ENCODE results near the gene FAM177A1.

FAM177A1 gene

GRCh38 chr14:35004839-35005238 is 41.2 kb upstream of the FAM177A1 start:
- Histone ChIP-seq H3K79me2 (ENCODE audit: control insufficient read depth, insufficient read depth, low read length, poor library complexity) (no peaks in the 10 kb centered on the region), H3K4me3 (ENCODE audit: low read depth, low read length) (no peak overlapping the region), H4K8ac (ENCODE audit: low read depth, low read length) (no peak overlapping the region), H3K36me3 (ENCODE audit: control insufficient read depth in 1 of 2, insufficient read depth in 2 of 2, low read length in 2 of 2) (peaks cover 21 to 22% of the 10 kb centered on the region in 2 experiments), H2AFZ (ENCODE audit: insufficient read depth, low read length, poor library complexity) (no peak overlapping the region), H3K9me3 (ENCODE audit: insufficient read depth, low read depth, low read length) (no peaks in the 10 kb centered on the region), H3K18ac (ENCODE audit: low read length) (no peak overlapping the region), H3K14ac (ENCODE audit: low read length) (no peak overlapping the region), H3K4me2 (ENCODE audit: low read length) (no peak overlapping the region), H3K4me1 (ENCODE audit: control insufficient read depth in 1 of 2, insufficient read depth in 2 of 2, low read length in 2 of 2) (no peaks in the 10 kb centered on the region), H2BK120ac (ENCODE audit: insufficient read depth, low read length, poor library complexity) (no peak overlapping the region), H3K27me3 (ENCODE audit: insufficient read depth, low read length) (no peaks in the 10 kb centered on the region), H3K4ac (ENCODE audit: low read depth, low read length) (no peak overlapping the region), H4K12ac (ENCODE audit: low read depth, low read length) (no peak overlapping the region), H3K23ac (ENCODE audit: low read length) (no peak overlapping the region), H2BK12ac (ENCODE audit: low read length) (no peak overlapping the region), H3K79me1 (ENCODE audit: low read length) (no peaks in the 10 kb centered on the region), H3K9ac (ENCODE audit: low read length) (no peak overlapping the region), H2BK5ac (ENCODE audit: low read depth, low read length, poor library complexity) (no peak overlapping the region), H4K91ac (ENCODE audit: low read depth, low read length) (no peak overlapping the region), H3K27ac (ENCODE audit: low read depth, low read length) (no peak overlapping the region), H2AK5ac (ENCODE audit: low read length) (no peak overlapping the region)
- DNase-seq, result no peak
- no CpG with 5 or more reads among the region's 1 CpG for WGBS (ENCODE audit: extremely low coverage, insufficient coverage, insufficient read length)

- Histone ChIP-seq H4K91ac (ENCODE audit: low read depth, low read length) (no peak overlapping the region), H3K9ac (ENCODE audit: low read length) (no peak overlapping the region), H3K27ac (ENCODE audit: low read depth, low read length) (no peak overlapping the region), H2BK12ac (ENCODE audit: low read length) (no peak overlapping the region), H3K14ac (ENCODE audit: low read length) (no peak overlapping the region), H3K4me2 (ENCODE audit: low read length) (no peak overlapping the region), H2AFZ (ENCODE audit: insufficient read depth, low read length, poor library complexity) (no peak overlapping the region), H3K9me3 (ENCODE audit: insufficient read depth, low read depth, low read length) (no peaks in the 10 kb centered on the region), H3K4me1 (ENCODE audit: control insufficient read depth in 1 of 2, insufficient read depth in 2 of 2, low read length in 2 of 2) (no peaks in the 10 kb centered on the region), H3K79me2 (ENCODE audit: control insufficient read depth, insufficient read depth, low read length, poor library complexity) (no peaks in the 10 kb centered on the region), H3K79me1 (ENCODE audit: low read length) (no peaks in the 10 kb centered on the region), H2BK120ac (ENCODE audit: insufficient read depth, low read length, poor library complexity) (no peak overlapping the region), H3K18ac (ENCODE audit: low read length) (no peak overlapping the region), H2AK5ac (ENCODE audit: low read length) (no peak overlapping the region), H3K36me3 (ENCODE audit: control insufficient read depth in 1 of 2, insufficient read depth in 2 of 2, low read length in 2 of 2) (peaks cover 17 to 26% of the 10 kb centered on the region in 2 experiments), H3K23ac (ENCODE audit: low read length) (no peak overlapping the region), H4K8ac (ENCODE audit: low read depth, low read length) (no peak overlapping the region), H3K27me3 (ENCODE audit: insufficient read depth, low read length) (no peaks in the 10 kb centered on the region), H3K4ac (ENCODE audit: low read depth, low read length) (no peak overlapping the region), H4K12ac (ENCODE audit: low read depth, low read length) (no peak overlapping the region), H2BK5ac (ENCODE audit: low read depth, low read length, poor library complexity) (no peak overlapping the region), H3K4me3 (ENCODE audit: low read depth, low read length) (no peak overlapping the region)
- no peak for DNase-seq
- WGBS (ENCODE audit: extremely low coverage, insufficient coverage, insufficient read length), result no CpG with 5 or more reads among the region's 1 CpG
These were observed 29.5 kb upstream of the FAM177A1 start for GRCh38 chr14:35016568-35016967.

GRCh38 chr14:35020713-35021112 is 25.4 kb upstream of the FAM177A1 start:
- Histone ChIP-seq H3K4ac (ENCODE audit: low read depth, low read length) (no peak overlapping the region), H2BK12ac (ENCODE audit: low read length) (no peak overlapping the region), H2BK5ac (ENCODE audit: low read depth, low read length, poor library complexity) (no peak overlapping the region), H4K12ac (ENCODE audit: low read depth, low read length) (no peak overlapping the region), H3K4me2 (ENCODE audit: low read length) (no peak overlapping the region), H2AK5ac (ENCODE audit: low read length) (no peak overlapping the region), H3K36me3 (ENCODE audit: control insufficient read depth in 1 of 2, insufficient read depth in 2 of 2, low read length in 2 of 2) (peaks cover 16 to 17% of the 10 kb centered on the region in 2 experiments), H3K9ac (ENCODE audit: low read length) (no peak overlapping the region), H2BK120ac (ENCODE audit: insufficient read depth, low read length, poor library complexity) (no peak overlapping the region), H3K18ac (ENCODE audit: low read length) (no peak overlapping the region), H4K8ac (ENCODE audit: low read depth, low read length) (no peak overlapping the region), H3K4me3 (ENCODE audit: low read depth, low read length) (no peak overlapping the region), H3K27me3 (ENCODE audit: insufficient read depth, low read length) (no peaks in the 10 kb centered on the region), H4K91ac (ENCODE audit: low read depth, low read length) (no peak overlapping the region), H3K14ac (ENCODE audit: low read length) (no peak overlapping the region), H2AFZ (ENCODE audit: insufficient read depth, low read length, poor library complexity) (no peak overlapping the region), H3K27ac (ENCODE audit: low read depth, low read length) (no peak overlapping the region), H3K4me1 (ENCODE audit: control insufficient read depth in 1 of 2, insufficient read depth in 2 of 2, low read length in 2 of 2) (no peaks in the 10 kb centered on the region), H3K23ac (ENCODE audit: low read length) (no peak overlapping the region), H3K79me2 (ENCODE audit: control insufficient read depth, insufficient read depth, low read length, poor library complexity) (no peaks in the 10 kb centered on the region), H3K79me1 (ENCODE audit: low read length) (no peaks in the 10 kb centered on the region), H3K9me3 (ENCODE audit: insufficient read depth, low read depth, low read length) (no peaks in the 10 kb centered on the region)
- WGBS (ENCODE audit: extremely low coverage, insufficient coverage, insufficient read length), result no CpG with 5 or more reads among the region's 4 CpGs
- no peak for DNase-seq

- no peak overlapping the region for H3K18ac ChIP-seq (ENCODE audit: low read length)
- no peaks in the 10 kb centered on the region for H3K79me2 ChIP-seq (ENCODE audit: control insufficient read depth, insufficient read depth, low read length, poor library complexity)
- H4K91ac ChIP-seq (ENCODE audit: low read depth, low read length), result no peak overlapping the region
- H3K79me1 ChIP-seq (ENCODE audit: low read length), result no peaks in the 10 kb centered on the region
- no peak overlapping the region for H2AK5ac ChIP-seq (ENCODE audit: low read length)
- H4K12ac ChIP-seq (ENCODE audit: low read depth, low read length), result no peak overlapping the region
- peaks cover 36 to 40% of the 10 kb centered on the region in 2 experiments for H3K36me3 ChIP-seq (ENCODE audit: control insufficient read depth in 1 of 2, insufficient read depth in 2 of 2, low read length in 2 of 2)
- no peaks in the 10 kb centered on the region for H3K4me1 ChIP-seq (ENCODE audit: control insufficient read depth in 1 of 2, insufficient read depth in 2 of 2, low read length in 2 of 2)
- no peak overlapping the region for H2BK120ac ChIP-seq (ENCODE audit: insufficient read depth, low read length, poor library complexity)
- H3K4me2 ChIP-seq (ENCODE audit: low read length), result no peak overlapping the region
- no peak overlapping the region for H2AFZ ChIP-seq (ENCODE audit: insufficient read depth, low read length, poor library complexity)
- no peak overlapping the region for H2BK12ac ChIP-seq (ENCODE audit: low read length)
- H3K27me3 ChIP-seq (ENCODE audit: insufficient read depth, low read length), result no peaks in the 10 kb centered on the region
- H3K14ac ChIP-seq (ENCODE audit: low read length), result no peak overlapping the region
- no peak for DNase-seq
- H3K4me3 ChIP-seq (ENCODE audit: low read depth, low read length), result no peak overlapping the region
- H3K4ac ChIP-seq (ENCODE audit: low read depth, low read length), result no peak overlapping the region
- H3K9ac ChIP-seq (ENCODE audit: low read length), result no peak overlapping the region
- H4K8ac ChIP-seq (ENCODE audit: low read depth, low read length), result no peak overlapping the region
- no peak overlapping the region for H3K23ac ChIP-seq (ENCODE audit: low read length)
- H2BK5ac ChIP-seq (ENCODE audit: low read depth, low read length, poor library complexity), result no peak overlapping the region
- no peak overlapping the region for H3K27ac ChIP-seq (ENCODE audit: low read depth, low read length)
- peaks cover 1% of the 10 kb centered on the region for H3K9me3 ChIP-seq (ENCODE audit: insufficient read depth, low read depth, low read length)
- WGBS (ENCODE audit: extremely low coverage, insufficient coverage, insufficient read length), result no CpG with 5 or more reads among the region's 2 CpGs
These were observed 17.6 kb upstream of the FAM177A1 start for GRCh38 chr14:35028435-35028834.
